Liver (tissue), 9 donors: ENCODE data around the gene IGLON5. TPM values are rescaled to one million over a fixed set of nuclear protein-coding genes. Genes with fewer than 3 reads are reported as not detected.

Source experiments
- DNase-seq: peaks from one replicate; pipeline ENCODE4 v3.0.0-alpha.2; 2017; ENCODE audit warnings: low spot score
- H3K27ac ChIP-seq, 2 donors: one replicate each; pipeline ENCODE4 v1.7.0; 2013; ENCODE audit warnings: inconsistent platforms in 2 of 2, low read length in 2 of 2, control low read depth in 1 of 2, low read depth in 1 of 2, mild to moderate bottlenecking in 1 of 2
- H3K27me3 ChIP-seq, 4 donors: one replicate each; pipeline versions ENCODE4 v1.6.1 to v1.7.0; 2013; ENCODE audit warnings: low read length in 3 of 4, inconsistent platforms in 1 of 4, mild to moderate bottlenecking in 1 of 4, moderate library complexity in 1 of 4; ENCODE audit not compliant: control insufficient read depth in 4 of 4, insufficient read depth in 4 of 4
- H3K36me3 ChIP-seq, 4 donors: one replicate each; pipeline versions ENCODE4 v1.6.1 to v1.7.0; 2013; ENCODE audit warnings: low read length in 3 of 4, mild to moderate bottlenecking in 3 of 4, low read depth in 1 of 4, moderate library complexity in 1 of 4; ENCODE audit not compliant: control insufficient read depth in 4 of 4, insufficient read depth in 3 of 4
- H3K4me1 ChIP-seq, 4 donors: one replicate each; pipeline versions ENCODE4 v1.6.1 to v1.7.0; 2013; ENCODE audit warnings: low read length in 3 of 4, mild to moderate bottlenecking in 3 of 4, moderate library complexity in 1 of 4; ENCODE audit not compliant: control insufficient read depth in 4 of 4, insufficient read depth in 4 of 4
- H3K4me3 ChIP-seq, 3 donors: one replicate each; pipeline versions ENCODE4 v1.6.1 to v1.7.0; 2013; ENCODE audit warnings: low read length in 3 of 3, control low read depth in 1 of 3, low read depth in 1 of 3, mild to moderate bottlenecking in 1 of 3
- H3K9ac ChIP-seq, 2 donors: one replicate each; pipeline ENCODE4 v1.7.0; 2013; ENCODE audit warnings: low read length in 2 of 2, mild to moderate bottlenecking in 2 of 2, moderate library complexity in 2 of 2, control low read depth in 1 of 2, low read depth in 1 of 2
- H3K9me3 ChIP-seq, 4 donors: one replicate each; pipeline versions ENCODE4 v1.6.1 to v1.7.0; 2013; ENCODE audit warnings: low read length in 3 of 4; ENCODE audit not compliant: control insufficient read depth in 4 of 4
- EGR1 ChIP-seq, 2 donors: IDR thresholded peaks; 2 replicates each; pipeline ENCODE4 v1.6.1; 2016 to 2018; ENCODE audit warnings: antibody characterized with exemption in 2 of 2, low read depth in 2 of 2
- FOXA1 ChIP-seq: IDR thresholded peaks from 2 replicates; pipeline ENCODE4 v1.6.1; 2016; ENCODE audit warnings: antibody characterized with exemption
- FOXA2 ChIP-seq: IDR thresholded peaks from 2 replicates; pipeline ENCODE4 v1.6.1; 2016; ENCODE audit warnings: antibody characterized with exemption
- GABPA ChIP-seq, 2 donors: IDR thresholded peaks in 1 of 2; conservative IDR thresholded peaks in 1 of 2; 2 replicates each; pipeline ENCODE4 v1.6.1; 2016; ENCODE audit warnings: antibody characterized with exemption in 2 of 2, mild to moderate bottlenecking in 1 of 2, moderate library complexity in 1 of 2
- HNF4A ChIP-seq, 2 donors: conservative IDR thresholded peaks; 2 replicates each; pipeline ENCODE4 v1.6.1; 2016; ENCODE audit warnings: antibody characterized with exemption in 2 of 2, mild to moderate bottlenecking in 2 of 2
- HNF4G ChIP-seq: IDR thresholded peaks from 2 replicates; pipeline ENCODE4 v1.6.1; 2016; ENCODE audit warnings: antibody characterized with exemption
- JUND ChIP-seq, 2 donors: IDR thresholded peaks; 2 replicates each; pipeline ENCODE4 v1.6.1; 2016; ENCODE audit warnings: antibody characterized with exemption in 2 of 2
- NR2F2 ChIP-seq: IDR thresholded peaks from 2 replicates; pipeline ENCODE4 v1.6.1; 2016; ENCODE audit warnings: antibody characterized with exemption
- RAD21 ChIP-seq, 2 donors: IDR thresholded peaks; 2 replicates each; pipeline ENCODE4 v1.6.1; 2016; ENCODE audit warnings: antibody characterized with exemption in 2 of 2, mild to moderate bottlenecking in 2 of 2
- RXRA ChIP-seq, 2 donors: IDR thresholded peaks; 2 replicates each; pipeline ENCODE4 v1.6.1; 2017 to 2018; ENCODE audit warnings: antibody characterized with exemption in 2 of 2, mild to moderate bottlenecking in 1 of 2
- SP1 ChIP-seq: IDR thresholded peaks from 2 replicates; pipeline ENCODE4 v1.6.1; 2018; ENCODE audit warnings: antibody characterized with exemption, mild to moderate bottlenecking
- TAF1 ChIP-seq: conservative IDR thresholded peaks from 2 replicates; pipeline ENCODE4 v1.6.1; 2016; ENCODE audit warnings: antibody characterized with exemption, mild to moderate bottlenecking
- YY1 ChIP-seq: IDR thresholded peaks from 2 replicates; pipeline ENCODE4 v1.6.1; 2016; ENCODE audit warnings: antibody characterized with exemption, mild to moderate bottlenecking
- WGBS: extraction: QIAGEN DNeasy Blood & Tissue Kit; methylation state at CpG from one replicate; pipeline ENCODE4 v1.1.7; 2013; 5-methylcytosine and 5-hydroxymethylcytosine counted together
- polyA plus RNA-seq, 2 donors: library from polyadenylated mRNA; stranded (reverse) in 1 of 2; unstranded in 1 of 2; fragments of 200-250 nt in 1 of 2; fragments of >200 nt in 1 of 2; fragmentation: Nextera tagmentation in 1 of 2; extraction: Ambion mirVana in 1 of 2; gene quantifications; one replicate each; pipeline versions ENCODE4 v1.2.1 to v1.2.3, GENCODE V29; 2013 to 2015
- total RNA-seq, 2 donors: library from RNA; depleted of rRNA; stranded (reverse); fragments of >200 nt; gene quantifications; one replicate each; pipeline ENCODE4 v1.2.3, GENCODE V29; 2014
- TF ChIP-seq, protein P1 (sequence below): IDR thresholded peaks from 2 replicates; pipeline ENCODE4 v1.6.1; 2016; ENCODE audit warnings: antibody characterized with exemption
- TF ChIP-seq, protein P2 (sequence below): IDR thresholded peaks from 2 replicates; pipeline ENCODE4 v1.6.1; 2016; ENCODE audit warnings: antibody characterized with exemption
- TF ChIP-seq, protein P3 (sequence below): fragments of 150-350 bp; IDR thresholded peaks from 2 replicates; pipeline ENCODE4 v1.5.1; 2017; ENCODE audit warnings: improper control_type of control experiment, low read depth, low read length; ENCODE audit not compliant: missing input control
- TF ChIP-seq, protein P4 (sequence below): IDR thresholded peaks from 2 replicates; pipeline ENCODE4 v1.6.1; 2016; ENCODE audit warnings: antibody characterized with exemption
- TF ChIP-seq, protein P5 (sequence below): IDR thresholded peaks from 2 replicates; pipeline ENCODE4 v1.6.1; 2016; ENCODE audit warnings: antibody characterized with exemption, mild to moderate bottlenecking
- donor health status: healthy.
- donor health status: healthy.
- donor health status: healthy.
- donor health status: healthy.
- donor health status: healthy.

The IGLON5 gene
- total and polyA plus RNA-seq, 4 donors, result 0.25 to 0.46 (median 0.25) TPM; not detected in 1

DNA sequence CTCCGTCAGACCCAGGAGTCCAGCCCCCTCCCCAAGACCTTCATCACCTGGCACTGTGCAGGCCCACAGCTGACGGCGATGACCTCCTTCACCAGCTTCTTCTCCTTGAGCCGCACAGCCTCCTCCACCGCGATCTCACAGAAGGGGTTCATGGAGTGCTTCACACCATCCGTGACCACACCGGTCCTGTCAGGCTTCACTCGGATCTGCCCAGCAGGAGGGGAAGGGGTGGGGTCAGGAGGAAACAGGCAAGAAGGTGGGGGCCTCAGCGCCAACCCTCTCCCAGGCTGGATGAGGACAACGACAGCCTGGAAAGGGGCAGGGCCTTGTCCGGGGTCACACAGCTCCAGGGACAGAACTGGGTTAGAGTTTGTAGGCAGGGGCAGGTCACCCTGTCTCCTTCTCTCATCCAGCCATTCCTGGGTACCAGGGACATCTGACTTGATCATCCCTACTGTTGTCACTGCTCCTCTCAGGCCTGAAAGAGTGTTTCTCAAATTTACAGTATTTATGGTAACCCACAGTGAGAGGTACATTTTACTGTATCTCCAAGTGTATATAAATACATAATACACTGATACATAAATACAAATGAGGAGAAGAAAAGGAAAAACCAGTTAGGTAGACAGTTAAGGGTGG lies 42.8 kb downstream of the IGLON5 start (continued):
- TF ChIP-seq, protein P1, sequence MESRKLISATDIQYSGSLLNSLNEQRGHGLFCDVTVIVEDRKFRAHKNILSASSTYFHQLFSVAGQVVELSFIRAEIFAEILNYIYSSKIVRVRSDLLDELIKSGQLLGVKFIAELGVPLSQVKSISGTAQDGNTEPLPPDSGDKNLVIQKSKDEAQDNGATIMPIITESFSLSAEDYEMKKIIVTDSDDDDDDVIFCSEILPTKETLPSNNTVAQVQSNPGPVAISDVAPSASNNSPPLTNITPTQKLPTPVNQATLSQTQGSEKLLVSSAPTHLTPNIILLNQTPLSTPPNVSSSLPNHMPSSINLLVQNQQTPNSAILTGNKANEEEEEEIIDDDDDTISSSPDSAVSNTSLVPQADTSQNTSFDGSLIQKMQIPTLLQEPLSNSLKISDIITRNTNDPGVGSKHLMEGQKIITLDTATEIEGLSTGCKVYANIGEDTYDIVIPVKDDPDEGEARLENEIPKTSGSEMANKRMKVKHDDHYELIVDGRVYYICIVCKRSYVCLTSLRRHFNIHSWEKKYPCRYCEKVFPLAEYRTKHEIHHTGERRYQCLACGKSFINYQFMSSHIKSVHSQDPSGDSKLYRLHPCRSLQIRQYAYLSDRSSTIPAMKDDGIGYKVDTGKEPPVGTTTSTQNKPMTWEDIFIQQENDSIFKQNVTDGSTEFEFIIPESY, result no peak
- TF ChIP-seq FOXA1 (no peak), RAD21 (IDR thresholded peaks at IDR 0.05) (no peak), RXRA (IDR thresholded peaks at IDR 0.05) (no peak)
- TF ChIP-seq, protein P2, sequence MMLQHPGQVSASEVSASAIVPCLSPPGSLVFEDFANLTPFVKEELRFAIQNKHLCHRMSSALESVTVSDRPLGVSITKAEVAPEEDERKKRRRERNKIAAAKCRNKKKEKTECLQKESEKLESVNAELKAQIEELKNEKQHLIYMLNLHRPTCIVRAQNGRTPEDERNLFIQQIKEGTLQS, result no peak
- TF ChIP-seq, protein P3, sequence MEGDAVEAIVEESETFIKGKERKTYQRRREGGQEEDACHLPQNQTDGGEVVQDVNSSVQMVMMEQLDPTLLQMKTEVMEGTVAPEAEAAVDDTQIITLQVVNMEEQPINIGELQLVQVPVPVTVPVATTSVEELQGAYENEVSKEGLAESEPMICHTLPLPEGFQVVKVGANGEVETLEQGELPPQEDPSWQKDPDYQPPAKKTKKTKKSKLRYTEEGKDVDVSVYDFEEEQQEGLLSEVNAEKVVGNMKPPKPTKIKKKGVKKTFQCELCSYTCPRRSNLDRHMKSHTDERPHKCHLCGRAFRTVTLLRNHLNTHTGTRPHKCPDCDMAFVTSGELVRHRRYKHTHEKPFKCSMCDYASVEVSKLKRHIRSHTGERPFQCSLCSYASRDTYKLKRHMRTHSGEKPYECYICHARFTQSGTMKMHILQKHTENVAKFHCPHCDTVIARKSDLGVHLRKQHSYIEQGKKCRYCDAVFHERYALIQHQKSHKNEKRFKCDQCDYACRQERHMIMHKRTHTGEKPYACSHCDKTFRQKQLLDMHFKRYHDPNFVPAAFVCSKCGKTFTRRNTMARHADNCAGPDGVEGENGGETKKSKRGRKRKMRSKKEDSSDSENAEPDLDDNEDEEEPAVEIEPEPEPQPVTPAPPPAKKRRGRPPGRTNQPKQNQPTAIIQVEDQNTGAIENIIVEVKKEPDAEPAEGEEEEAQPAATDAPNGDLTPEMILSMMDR, result no peak

DNA sequence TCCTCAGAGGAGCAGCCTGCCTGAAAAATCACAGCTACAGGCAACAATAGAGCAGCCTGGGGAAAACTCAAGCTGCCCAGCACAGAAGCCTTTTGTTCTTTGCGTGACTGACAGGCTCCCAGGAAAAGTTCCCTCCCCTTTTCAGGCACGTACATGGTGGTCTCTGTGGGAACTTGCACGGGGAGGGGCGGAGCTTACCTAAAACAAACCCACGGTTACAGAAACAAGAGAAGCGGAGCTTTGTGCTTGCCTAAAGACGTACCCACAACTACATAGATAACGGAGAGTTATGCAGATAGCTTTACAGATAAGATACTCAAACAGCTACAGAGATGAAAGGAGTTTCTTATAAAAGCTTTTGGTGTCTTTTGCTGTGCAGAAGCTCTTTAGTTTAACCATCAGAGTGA lies 43.3 kb downstream of the IGLON5 start:
- Histone ChIP-seq H3K36me3 (peaks cover 8 to 18% (median 16%) of the 10 kb centered on the region in 4 donors), H3K4me1 (peaks cover 13 to 41% (median 27%) of the 10 kb centered on the region in 4 donors), H3K27me3 (no peaks in the 10 kb centered on the region), H3K9me3 (no peaks in the 10 kb centered on the region), H3K27ac (no peak overlapping the region), H3K9ac (no peak overlapping the region), H3K4me3 (no peak overlapping the region)
- TF ChIP-seq HNF4G (no peak), YY1 (no peak), RXRA (IDR thresholded peaks at IDR 0.05) (no peak), TAF1 (no peak), FOXA1 (no peak), NR2F2 (no peak), GABPA (IDR thresholded peaks at IDR 0.05 in 1 of 2, conservative IDR thresholded peaks at IDR 0.05 in 1 of 2) (no peak), RAD21 (IDR thresholded peaks at IDR 0.05) (no peak), HNF4A (conservative IDR thresholded peaks at IDR 0.05) (no peak), EGR1 (IDR thresholded peaks at IDR 0.05; ENCODE audit: low read depth in 2 of 2) (no peak), FOXA2 (no peak), SP1 (no peak), JUND (IDR thresholded peaks at IDR 0.05) (no peak)
- TF ChIP-seq, protein P3, result no peak
- TF ChIP-seq, protein P1, result no peak
- TF ChIP-seq, protein P2, result no peak
- TF ChIP-seq, protein P4, sequence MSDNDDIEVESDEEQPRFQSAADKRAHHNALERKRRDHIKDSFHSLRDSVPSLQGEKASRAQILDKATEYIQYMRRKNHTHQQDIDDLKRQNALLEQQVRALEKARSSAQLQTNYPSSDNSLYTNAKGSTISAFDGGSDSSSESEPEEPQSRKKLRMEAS, result no peak
- TF ChIP-seq, protein P5, sequence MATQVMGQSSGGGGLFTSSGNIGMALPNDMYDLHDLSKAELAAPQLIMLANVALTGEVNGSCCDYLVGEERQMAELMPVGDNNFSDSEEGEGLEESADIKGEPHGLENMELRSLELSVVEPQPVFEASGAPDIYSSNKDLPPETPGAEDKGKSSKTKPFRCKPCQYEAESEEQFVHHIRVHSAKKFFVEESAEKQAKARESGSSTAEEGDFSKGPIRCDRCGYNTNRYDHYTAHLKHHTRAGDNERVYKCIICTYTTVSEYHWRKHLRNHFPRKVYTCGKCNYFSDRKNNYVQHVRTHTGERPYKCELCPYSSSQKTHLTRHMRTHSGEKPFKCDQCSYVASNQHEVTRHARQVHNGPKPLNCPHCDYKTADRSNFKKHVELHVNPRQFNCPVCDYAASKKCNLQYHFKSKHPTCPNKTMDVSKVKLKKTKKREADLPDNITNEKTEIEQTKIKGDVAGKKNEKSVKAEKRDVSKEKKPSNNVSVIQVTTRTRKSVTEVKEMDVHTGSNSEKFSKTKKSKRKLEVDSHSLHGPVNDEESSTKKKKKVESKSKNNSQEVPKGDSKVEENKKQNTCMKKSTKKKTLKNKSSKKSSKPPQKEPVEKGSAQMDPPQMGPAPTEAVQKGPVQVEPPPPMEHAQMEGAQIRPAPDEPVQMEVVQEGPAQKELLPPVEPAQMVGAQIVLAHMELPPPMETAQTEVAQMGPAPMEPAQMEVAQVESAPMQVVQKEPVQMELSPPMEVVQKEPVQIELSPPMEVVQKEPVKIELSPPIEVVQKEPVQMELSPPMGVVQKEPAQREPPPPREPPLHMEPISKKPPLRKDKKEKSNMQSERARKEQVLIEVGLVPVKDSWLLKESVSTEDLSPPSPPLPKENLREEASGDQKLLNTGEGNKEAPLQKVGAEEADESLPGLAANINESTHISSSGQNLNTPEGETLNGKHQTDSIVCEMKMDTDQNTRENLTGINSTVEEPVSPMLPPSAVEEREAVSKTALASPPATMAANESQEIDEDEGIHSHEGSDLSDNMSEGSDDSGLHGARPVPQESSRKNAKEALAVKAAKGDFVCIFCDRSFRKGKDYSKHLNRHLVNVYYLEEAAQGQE, result no peak
- WGBS, result 56% methylated on average over 8 of the region's 8 CpGs
- DNase-seq, result no peak
